ENCODE measurements around the gene ZEB2.
A peak's percentile ranks its signal among the peaks of the same experiment; 100 is the strongest.

Gene ZEB2

GRCh38 chr2:144462266-144462665, 57.7 kb downstream of the ZEB2 start:
- Histone ChIP-seq H3K36me3 (no peaks in the 10 kb centered on the region), H3K4me1 (no peaks in the 10 kb centered on the region), H3K27me3 (no peaks in the 10 kb centered on the region), H3K9me3 (no peaks in the 10 kb centered on the region), H3K4me3 (ENCODE audit: low read depth, low read length) (no peak overlapping the region)
- no peak for DNase-seq
- TF ChIP-seq, protein P1, sequence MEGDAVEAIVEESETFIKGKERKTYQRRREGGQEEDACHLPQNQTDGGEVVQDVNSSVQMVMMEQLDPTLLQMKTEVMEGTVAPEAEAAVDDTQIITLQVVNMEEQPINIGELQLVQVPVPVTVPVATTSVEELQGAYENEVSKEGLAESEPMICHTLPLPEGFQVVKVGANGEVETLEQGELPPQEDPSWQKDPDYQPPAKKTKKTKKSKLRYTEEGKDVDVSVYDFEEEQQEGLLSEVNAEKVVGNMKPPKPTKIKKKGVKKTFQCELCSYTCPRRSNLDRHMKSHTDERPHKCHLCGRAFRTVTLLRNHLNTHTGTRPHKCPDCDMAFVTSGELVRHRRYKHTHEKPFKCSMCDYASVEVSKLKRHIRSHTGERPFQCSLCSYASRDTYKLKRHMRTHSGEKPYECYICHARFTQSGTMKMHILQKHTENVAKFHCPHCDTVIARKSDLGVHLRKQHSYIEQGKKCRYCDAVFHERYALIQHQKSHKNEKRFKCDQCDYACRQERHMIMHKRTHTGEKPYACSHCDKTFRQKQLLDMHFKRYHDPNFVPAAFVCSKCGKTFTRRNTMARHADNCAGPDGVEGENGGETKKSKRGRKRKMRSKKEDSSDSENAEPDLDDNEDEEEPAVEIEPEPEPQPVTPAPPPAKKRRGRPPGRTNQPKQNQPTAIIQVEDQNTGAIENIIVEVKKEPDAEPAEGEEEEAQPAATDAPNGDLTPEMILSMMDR (IDR thresholded peaks at IDR 0.05; ENCODE audit: low read depth, low read length) = no peak

- Histone ChIP-seq H3K4me3 (ENCODE audit: low read depth, low read length) (peak overlapping the region; percentile 14), H3K27me3 (no peaks in the 10 kb centered on the region), H3K9me3 (no peaks in the 10 kb centered on the region), H3K36me3 (no peaks in the 10 kb centered on the region), H3K4me1 (no peaks in the 10 kb centered on the region; the same call in 1 of the 2 replicates)
- DNase-seq = peak; percentile 44
- TF ChIP-seq, protein P1 (IDR thresholded peaks at IDR 0.05; ENCODE audit: low read depth, low read length) = peak; percentile 20
Measured at GRCh38 chr2:144461308-144461766, 58.6 kb downstream of the ZEB2 start.

- Histone ChIP-seq H3K4me3 (ENCODE audit: low read depth, low read length) (no peak overlapping the region), H3K27me3 (no peaks in the 10 kb centered on the region), H3K9me3 (no peaks in the 10 kb centered on the region), H3K36me3 (no peaks in the 10 kb centered on the region), H3K4me1 (no peaks in the 10 kb centered on the region; the same call in 1 of the 2 replicates)
- no peak for DNase-seq
- TF ChIP-seq, protein P1 (IDR thresholded peaks at IDR 0.05; ENCODE audit: low read depth, low read length) = no peak
Measured at GRCh38 chr2:144460727-144461307, 59.1 kb downstream of the ZEB2 start.

DNA sequence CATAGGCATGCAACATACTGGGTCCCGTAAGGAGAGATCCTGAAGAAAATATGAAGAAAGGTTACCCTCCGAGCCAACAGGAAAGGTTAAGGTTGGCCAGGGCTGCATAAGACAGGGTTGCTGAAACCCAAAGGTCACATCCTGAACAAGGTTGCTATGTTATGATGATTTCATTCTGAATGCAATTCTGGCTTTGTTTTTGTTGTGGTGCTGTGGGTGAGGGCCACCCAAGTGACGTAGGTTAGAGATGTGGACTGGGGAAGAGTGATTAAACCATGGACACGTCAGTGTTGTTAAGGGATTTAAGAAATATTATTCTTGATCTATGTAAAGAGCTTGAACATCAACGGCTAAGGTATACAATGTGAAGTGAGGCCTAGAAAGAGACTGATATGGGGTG, 60.0 kb downstream of the ZEB2 start:
- H3K4me3 ChIP-seq (ENCODE audit: low read depth, low read length) = no peak overlapping the region
- TF ChIP-seq, protein P1 (IDR thresholded peaks at IDR 0.05; ENCODE audit: low read depth, low read length) = no peak
- H3K27me3 ChIP-seq = no peaks in the 10 kb centered on the region
- H3K4me1 ChIP-seq = no peaks in the 10 kb centered on the region; the same call in 1 of the 2 replicates
- no peak for DNase-seq
- no peaks in the 10 kb centered on the region for H3K36me3 ChIP-seq
- H3K9me3 ChIP-seq = no peaks in the 10 kb centered on the region

GRCh38 chr2:144459286-144459685, 60.6 kb downstream of the ZEB2 start:
- no peaks in the 10 kb centered on the region for H3K27me3 ChIP-seq
- TF ChIP-seq, protein P1 (IDR thresholded peaks at IDR 0.05; ENCODE audit: low read depth, low read length) = no peak
- H3K4me1 ChIP-seq = no peaks in the 10 kb centered on the region; the same call in 1 of the 2 replicates
- H3K9me3 ChIP-seq = no peaks in the 10 kb centered on the region
- no peak for DNase-seq
- H3K36me3 ChIP-seq = no peaks in the 10 kb centered on the region
- H3K4me3 ChIP-seq (ENCODE audit: low read depth, low read length) = no peak overlapping the region

GRCh38 chr2:144458541-144458940, 61.4 kb downstream of the ZEB2 start:
- no peaks in the 10 kb centered on the region for H3K36me3 ChIP-seq
- H3K4me1 ChIP-seq = no peaks in the 10 kb centered on the region; the same call in 1 of the 2 replicates
- H3K4me3 ChIP-seq (ENCODE audit: low read depth, low read length) = no peak overlapping the region
- DNase-seq = no peak
- TF ChIP-seq, protein P1 (IDR thresholded peaks at IDR 0.05; ENCODE audit: low read depth, low read length) = no peak
- no peaks in the 10 kb centered on the region for H3K27me3 ChIP-seq
- H3K9me3 ChIP-seq = no peaks in the 10 kb centered on the region
